ENCODE results near the gene DDR2. TPM values are rescaled to one million over a fixed set of nuclear protein-coding genes. Genes with fewer than 3 reads are reported as not detected.

DDR2 gene
- total and polyA plus RNA-seq, 8 donors, result 28.5 to 47.9 (median 45.0) TPM

DNA sequence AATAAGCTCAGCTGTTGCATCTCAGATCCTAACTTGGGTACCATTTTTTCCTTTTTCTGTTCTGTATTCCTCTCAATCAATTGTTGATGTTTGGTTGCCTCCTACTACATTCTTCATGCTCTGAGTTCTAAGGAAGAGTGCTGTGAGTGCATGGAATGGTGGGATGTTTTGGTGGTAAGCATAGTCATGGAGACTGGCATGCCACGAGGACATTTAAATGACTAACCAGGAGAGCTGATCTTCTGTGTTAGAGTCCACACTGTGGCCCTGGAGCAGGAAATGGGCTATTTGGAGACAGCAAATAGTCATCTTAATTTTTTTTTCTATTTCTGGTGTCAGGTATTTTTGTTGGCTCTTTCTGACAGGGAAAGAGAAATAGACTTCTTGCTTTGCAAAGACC is 88.7 kb downstream of the DDR2 start:
- Histone ChIP-seq H3K4me3 (no peak overlapping the region), H3K27me3 (no peaks in the 10 kb centered on the region), H3K27ac (no peak overlapping the region), H3K9me3 (no peaks in the 10 kb centered on the region), H3K36me3 (no peaks in the 10 kb centered on the region), H3K4me1 (no peaks in the 10 kb centered on the region)
- TF ChIP-seq, protein P1, sequence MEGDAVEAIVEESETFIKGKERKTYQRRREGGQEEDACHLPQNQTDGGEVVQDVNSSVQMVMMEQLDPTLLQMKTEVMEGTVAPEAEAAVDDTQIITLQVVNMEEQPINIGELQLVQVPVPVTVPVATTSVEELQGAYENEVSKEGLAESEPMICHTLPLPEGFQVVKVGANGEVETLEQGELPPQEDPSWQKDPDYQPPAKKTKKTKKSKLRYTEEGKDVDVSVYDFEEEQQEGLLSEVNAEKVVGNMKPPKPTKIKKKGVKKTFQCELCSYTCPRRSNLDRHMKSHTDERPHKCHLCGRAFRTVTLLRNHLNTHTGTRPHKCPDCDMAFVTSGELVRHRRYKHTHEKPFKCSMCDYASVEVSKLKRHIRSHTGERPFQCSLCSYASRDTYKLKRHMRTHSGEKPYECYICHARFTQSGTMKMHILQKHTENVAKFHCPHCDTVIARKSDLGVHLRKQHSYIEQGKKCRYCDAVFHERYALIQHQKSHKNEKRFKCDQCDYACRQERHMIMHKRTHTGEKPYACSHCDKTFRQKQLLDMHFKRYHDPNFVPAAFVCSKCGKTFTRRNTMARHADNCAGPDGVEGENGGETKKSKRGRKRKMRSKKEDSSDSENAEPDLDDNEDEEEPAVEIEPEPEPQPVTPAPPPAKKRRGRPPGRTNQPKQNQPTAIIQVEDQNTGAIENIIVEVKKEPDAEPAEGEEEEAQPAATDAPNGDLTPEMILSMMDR (IDR thresholded peaks at IDR 0.05), result no peak
- no peak for DNase-seq
- intact Hi-C loops (cut with DNase I), result no loop called here
- no peak for ATAC-seq

DNA sequence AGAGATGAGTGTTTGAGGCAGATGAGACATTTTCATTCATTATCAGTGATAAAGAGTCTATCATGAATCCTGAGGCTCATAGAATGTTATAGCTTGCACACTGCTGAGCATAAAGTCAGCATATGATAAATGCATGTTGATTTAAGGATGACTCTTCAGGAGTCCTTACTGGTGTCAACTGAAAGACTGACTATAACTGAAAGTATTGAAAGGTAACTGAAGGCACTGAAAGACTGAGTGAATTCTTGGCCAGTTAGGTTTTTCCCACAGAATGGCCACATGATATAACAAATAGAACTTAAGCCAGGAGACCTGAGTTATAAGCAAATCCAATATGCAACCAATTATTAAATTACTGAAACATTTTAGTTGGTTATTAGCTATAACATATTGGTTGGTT is 89.2 kb downstream of the DDR2 start:
- Histone ChIP-seq H3K4me3 (no peak overlapping the region), H3K9me3 (no peaks in the 10 kb centered on the region), H3K27me3 (no peaks in the 10 kb centered on the region), H3K36me3 (no peaks in the 10 kb centered on the region), H3K4me1 (no peaks in the 10 kb centered on the region), H3K27ac (no peak overlapping the region)
- TF ChIP-seq, protein P1 (IDR thresholded peaks at IDR 0.05), result no peak
- DNase-seq, result no peak
- no peak for ATAC-seq
- intact Hi-C loops (cut with DNase I), result no loop called here

DNA sequence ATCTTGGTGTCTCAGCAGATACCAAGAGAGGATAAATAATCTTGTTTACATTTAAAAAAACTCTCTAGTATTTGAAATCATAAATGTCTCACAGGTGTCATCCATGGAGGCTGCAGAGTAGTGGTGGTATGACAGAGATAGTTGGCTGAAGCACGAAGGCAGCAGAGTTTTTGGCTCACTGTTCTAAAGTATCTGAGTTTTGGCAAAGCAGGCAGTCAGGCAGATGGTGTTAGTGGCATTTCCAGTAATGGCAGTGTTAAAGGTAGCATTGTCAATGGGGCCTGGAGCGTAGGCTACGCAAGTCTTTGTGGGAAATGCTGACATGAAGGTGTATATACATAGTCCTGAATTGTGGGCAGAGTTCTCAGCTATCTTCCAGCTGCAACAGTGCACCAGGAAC is 89.8 kb downstream of the DDR2 start:
- H3K27me3 ChIP-seq, result no peaks in the 10 kb centered on the region
- no peak for ATAC-seq
- no peaks in the 10 kb centered on the region for H3K4me1 ChIP-seq
- H3K4me3 ChIP-seq, result no peak overlapping the region
- no peak for DNase-seq
- no peaks in the 10 kb centered on the region for H3K36me3 ChIP-seq
- no peak overlapping the region for H3K27ac ChIP-seq
- no peaks in the 10 kb centered on the region for H3K9me3 ChIP-seq
- TF ChIP-seq, protein P1 (IDR thresholded peaks at IDR 0.05), result no peak
- intact Hi-C loops (cut with DNase I), result no loop called here

DNA sequence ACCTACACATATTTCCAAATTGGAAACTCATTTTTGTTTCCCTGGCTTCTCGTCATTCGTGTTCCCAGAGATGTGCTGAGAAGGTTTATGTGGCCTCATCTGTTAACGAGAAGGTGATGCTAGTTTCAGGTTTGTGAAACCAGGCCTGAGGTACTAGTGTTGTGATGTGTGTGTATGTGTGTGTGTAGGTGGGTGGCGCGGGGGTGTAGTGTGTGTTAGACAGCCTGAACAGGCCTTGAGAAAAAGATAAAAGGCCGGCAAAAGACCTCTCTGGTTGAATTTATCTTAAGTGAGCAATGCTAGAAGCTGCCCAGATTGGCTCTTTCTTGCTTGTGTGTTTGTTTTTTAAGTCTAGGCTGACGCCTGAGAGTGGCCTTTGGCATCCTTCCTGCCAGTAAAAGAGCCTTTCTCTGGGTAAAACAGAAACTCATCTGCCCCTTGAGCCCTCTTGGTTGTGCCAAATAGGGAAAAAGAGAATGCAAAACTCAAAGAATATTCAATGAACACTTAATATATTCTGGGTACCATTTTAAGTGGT is 92.4 kb downstream of the DDR2 start:
- Histone ChIP-seq H3K36me3 (no peaks in the 10 kb centered on the region), H3K27ac (no peak overlapping the region), H3K9me3 (no peaks in the 10 kb centered on the region), H3K4me1 (no peaks in the 10 kb centered on the region), H3K4me3 (no peak overlapping the region), H3K27me3 (no peaks in the 10 kb centered on the region)
- ATAC-seq (peak; percentile 13), DNase-seq (no peak)
- intact Hi-C loops (cut with DNase I), result no loop called here
- TF ChIP-seq, protein P1 (IDR thresholded peaks at IDR 0.05), result no peak

DNA sequence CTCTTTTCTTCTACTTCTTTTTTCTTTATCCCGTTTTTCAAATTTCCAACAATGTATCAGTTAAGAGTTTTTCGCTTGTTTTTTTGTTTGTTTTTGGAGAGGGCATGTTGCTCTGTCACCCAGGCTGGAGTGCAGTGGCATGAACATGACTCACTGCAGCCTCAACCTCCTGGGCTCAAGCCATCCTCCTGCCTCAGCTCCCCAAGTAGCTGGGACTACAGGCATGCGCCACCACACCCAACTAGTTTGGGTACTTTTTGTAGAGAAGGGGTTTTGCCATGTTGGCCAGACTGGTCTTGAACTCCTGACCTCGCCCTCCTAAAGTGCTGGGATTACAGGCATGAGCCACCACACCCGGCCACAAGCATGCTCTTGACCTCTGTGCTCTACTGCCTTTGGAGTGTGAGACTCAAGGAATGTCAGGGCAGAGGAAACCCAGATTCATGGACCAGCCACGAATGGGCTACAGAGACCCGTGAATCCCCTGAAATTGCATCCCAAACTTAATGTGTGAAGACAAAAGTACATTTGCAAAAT is 93.1 kb downstream of the DDR2 start:
- Histone ChIP-seq H3K27ac (no peak overlapping the region), H3K9me3 (no peaks in the 10 kb centered on the region), H3K36me3 (no peaks in the 10 kb centered on the region), H3K4me3 (no peak overlapping the region), H3K27me3 (no peaks in the 10 kb centered on the region), H3K4me1 (no peaks in the 10 kb centered on the region)
- DNase-seq, result no peak
- peak; percentile 69 for ATAC-seq
- intact Hi-C loops (cut with DNase I), result no loop called here
- TF ChIP-seq, protein P1 (IDR thresholded peaks at IDR 0.05), result no peak
